Sigmoid colon (tissue), 7 donors: ENCODE measurements around the gene SLC47A1. TPM values are rescaled to one million over a fixed set of nuclear protein-coding genes. Genes with fewer than 3 reads are reported as not detected.
"Not testable (repeated sequence)": the region's sequence is repeated elsewhere in the genome, so short reads cannot be mapped to it uniquely, and the experiment has no call there.

Experiments used
- DNase-seq: peaks from one replicate; pipeline ENCODE4 v3.0.0-alpha.2; 2019
- H3K27ac ChIP-seq, 4 donors: fragments of 200-600 bp; sonication (generic); one replicate each; pipeline ENCODE4 v1.5.1; 2016 to 2019; ENCODE audit warnings: mild to moderate bottlenecking in 1 of 4
- H3K27me3 ChIP-seq, 3 donors: fragments of 200-600 bp; sonication (generic); one replicate each; pipeline ENCODE4 v1.5.1; 2019; ENCODE audit warnings: mild to moderate bottlenecking in 1 of 3
- H3K36me3 ChIP-seq, 4 donors: fragments of 200-600 bp; sonication (generic); one replicate each; pipeline ENCODE4 v1.5.1; 2016 to 2019
- H3K4me1 ChIP-seq, 4 donors: fragments of 200-600 bp; sonication (generic); one replicate each; pipeline ENCODE4 v1.5.1; 2017 to 2019
- H3K4me3 ChIP-seq, 4 donors: fragments of 200-600 bp; sonication (generic); one replicate each; pipeline ENCODE4 v1.5.1; 2017 to 2019; ENCODE audit warnings: mild to moderate bottlenecking in 2 of 4, moderate library complexity in 1 of 4
- H3K9me3 ChIP-seq, 4 donors: fragments of 200-600 bp in 3 of 4; sonication (generic) in 3 of 4; one replicate each; pipeline versions ENCODE4 v1.5.1 to v1.6.1; 2013 to 2019
- CTCF ChIP-seq, 4 experiments: fragments of 450-650 bp in 3 of 4; fragments of 200-600 bp in 1 of 4; IDR thresholded peaks; one replicate each; pipeline ENCODE4 v1.5.1; 2016 to 2019; ENCODE audit warnings: antibody characterized with exemption in 4 of 4, mild to moderate bottlenecking in 3 of 4, moderate library complexity in 2 of 4
- EP300 ChIP-seq, 4 donors: sonication (generic); formaldehyde crosslinking; IDR thresholded peaks; one replicate each; pipeline ENCODE4 v1.6.1; 2017; ENCODE audit warnings: antibody characterized with exemption in 4 of 4
- POLR2A ChIP-seq, 2 donors: fragments of 450-650 bp; IDR thresholded peaks; one replicate each; pipeline ENCODE4 v1.6.1; 2016; ENCODE audit warnings: antibody characterized with exemption in 2 of 2, mild to moderate bottlenecking in 2 of 2, moderate library complexity in 2 of 2
- POLR2AphosphoS5 ChIP-seq, 4 donors: sonication (generic); formaldehyde crosslinking; IDR thresholded peaks; one replicate each; pipeline ENCODE4 v1.6.1; 2017; ENCODE audit warnings: antibody characterized with exemption in 4 of 4
- WGBS, 2 donors: extraction: QIAGEN DNeasy Blood & Tissue Kit; methylation state at CpG; one replicate each; pipeline ENCODE4 v1.1.7; 2013; 5-methylcytosine and 5-hydroxymethylcytosine counted together
- intact Hi-C: fragments of 100-400 bp; cut with DNase I; formaldehyde crosslinking; loops from one replicate; pipeline ENCODE4 v1.15.1; 2023
- polyA plus RNA-seq, 3 donors: library from polyadenylated mRNA; stranded (reverse); fragments of 200-250 nt; gene quantifications; one replicate each; pipeline ENCODE4 v1.2.3, GENCODE V29; 2013
- total RNA-seq, 4 donors: library from RNA; depleted of rRNA; stranded (reverse); fragments of >200 nt; gene quantifications; one replicate each; pipeline ENCODE4 v1.1.0, GENCODE V29; 2016
- donor health status: healthy with polysubstance abuse.
- donor health status: Bipolar disorder and iron deficiency.
- donor health status: healthy.

SLC47A1 gene
- total and polyA plus RNA-seq, 7 donors, result 0.82 to 8.2 (median 1.2) TPM

- Histone ChIP-seq H3K36me3 (no peaks in the 10 kb centered on the region), H3K4me3 (no peak overlapping the region), H3K9me3 (no peaks in the 10 kb centered on the region), H3K27me3 (no peaks in the 10 kb centered on the region), H3K27ac (no peak overlapping the region), H3K4me1 (no peaks in the 10 kb centered on the region)
- intact Hi-C loops, result no loop called here
- no peak for TF ChIP-seq CTCF (IDR thresholded peaks at IDR 0.05)
- no peak for DNase-seq
- WGBS, 2 donors, result 85 to 88% methylated on average over 9 of the region's 9 CpGs
Measured at GRCh38 chr17:19523690-19524089, 10.0 kb upstream of the SLC47A1 start.

- H3K27ac ChIP-seq, result not testable (repeated sequence)
Measured at GRCh38 chr17:19526950-19527349, 6.7 kb upstream of the SLC47A1 start.

GRCh38 chr17:19531780-19532501 lies 1.7 kb upstream of the SLC47A1 start:
- TF ChIP-seq POLR2AphosphoS5 (IDR thresholded peaks at IDR 0.05), result no peak
- no peak for TF ChIP-seq POLR2A (IDR thresholded peaks at IDR 0.05)
- TF ChIP-seq EP300 (IDR thresholded peaks at IDR 0.05), result no peak
- TF ChIP-seq CTCF (IDR thresholded peaks at IDR 0.05), result no peak
- WGBS, 2 donors, result 85% methylated on average over 8 of the region's 8 CpGs
- H3K27me3 ChIP-seq, result peaks cover 0 to 16% (median 5%) of the 10 kb centered on the region in 3 donors
- no peak overlapping the region for H3K27ac ChIP-seq
- peaks cover 0 to 17% (median 7%) of the 10 kb centered on the region in 4 donors for H3K4me1 ChIP-seq
- no peak overlapping the region for H3K4me3 ChIP-seq
- intact Hi-C loops, result loop anchor here (5.0 kb wide), 2 partner anchors 45 to 115 kb away; partner anchors contain the start of gene ALDH3A2
- no peak for DNase-seq
- no peaks in the 10 kb centered on the region for H3K36me3 ChIP-seq
- no peaks in the 10 kb centered on the region for H3K9me3 ChIP-seq

More at GRCh38 chr17:19526950-19527349, 6.7 kb upstream of the SLC47A1 start:
- DNase-seq, H3K9me3 ChIP-seq, H3K36me3 ChIP-seq, H3K27me3 ChIP-seq, H3K4me1 ChIP-seq, intact Hi-C loops, H3K4me3 ChIP-seq: not testable (repeated sequence)
- 90% methylated on average over 4 of the region's 4 CpGs for WGBS, 2 donors

GRCh38 chr17:19533036-19533717 lies 477 bp upstream of the SLC47A1 start:
- Histone ChIP-seq H3K27me3 (peaks cover 0 to 16% (median 5%) of the 10 kb centered on the region in 3 donors), H3K27ac (no peak overlapping the region), H3K4me1 (peaks cover 0 to 17% (median 7%) of the 10 kb centered on the region in 4 donors), H3K4me3 (peak overlapping the region in 3 of 4 donors; percentile 49 to 62 (median 59)), H3K36me3 (no peaks in the 10 kb centered on the region), H3K9me3 (no peaks in the 10 kb centered on the region)
- TF ChIP-seq CTCF (IDR thresholded peaks at IDR 0.05) (no peak), EP300 (IDR thresholded peaks at IDR 0.05) (no peak), POLR2AphosphoS5 (IDR thresholded peaks at IDR 0.05) (no peak)
- intact Hi-C loops, result loop anchor here (5.0 kb wide), 2 partner anchors 44 to 114 kb away; partner anchors contain the start of gene ALDH3A2
- DNase-seq, result no peak
- 32 to 36% methylated on average over 30 of the region's 30 CpGs for WGBS, 2 donors

- intact Hi-C loops, result loop anchor here (5.0 kb wide), 2 partner anchors 43 to 113 kb away; partner anchors contain the start of gene ALDH3A2
- 42 to 53% methylated on average over 19 of the region's 19 CpGs for WGBS, 2 donors
- Histone ChIP-seq H3K27me3 (peaks cover 0 to 16% (median 5%) of the 10 kb centered on the region in 3 donors), H3K27ac (no peak overlapping the region), H3K9me3 (no peaks in the 10 kb centered on the region), H3K36me3 (no peaks in the 10 kb centered on the region), H3K4me3 (peak overlapping the region; percentile 30 to 62 (median 54)), H3K4me1 (peaks cover 0 to 17% (median 7%) of the 10 kb centered on the region in 4 donors)
- no peak for DNase-seq
- no peak for TF ChIP-seq CTCF (IDR thresholded peaks at IDR 0.05)
- TF ChIP-seq POLR2A (IDR thresholded peaks at IDR 0.05), result no peak
- TF ChIP-seq EP300 (IDR thresholded peaks at IDR 0.05), result no peak
- no peak for TF ChIP-seq POLR2AphosphoS5 (IDR thresholded peaks at IDR 0.05)
Measured at GRCh38 chr17:19534562-19535149, 1.0 kb downstream of the SLC47A1 start.
